Fibroblast of mammary gland (primary cell): ENCODE measurements around the gene GPRC5A.

ENCODE experiments used
- DNase-seq: peaks from one replicate; pipeline ENCODE4 v3.0.0-alpha.2; 2010; ENCODE audit warnings: low read depth
- H3K4me3 ChIP-seq: 2 replicates; pipeline ENCODE4 v1.5.1; 2011; ENCODE audit warnings: low read depth, mild to moderate bottlenecking, low read length, moderate library complexity; ENCODE audit not compliant: control insufficient read depth
- CTCF ChIP-seq: conservative IDR thresholded peaks from 2 replicates; pipeline ENCODE4 v1.5.1; 2011; ENCODE audit warnings: low read depth, low read length, inconsistent platforms; ENCODE audit not compliant: control insufficient read depth, insufficient read depth

GPRC5A gene

GRCh38 chr12:12965836-12966235 lies 74.5 kb downstream of the GPRC5A start:
- H3K4me3 ChIP-seq = no peak overlapping the region
- DNase-seq = no peak
- TF ChIP-seq CTCF = no peak
